Loucy (cell line): ENCODE measurements around the gene ELL2.

Experiments
- CTCF ChIP-seq: fragments of 200-600 bp; sonication (generic); conservative IDR thresholded peaks from 2 replicates; pipeline ENCODE4 v1.5.1; 2014; ENCODE audit warnings: mild to moderate bottlenecking, antibody characterized with exemption, low read length
- EZH2phosphoT487 ChIP-seq: fragments of 200-600 bp; IDR thresholded peaks from 2 replicates; pipeline ENCODE4 v1.6.1; 2018; ENCODE audit warnings: antibody characterized with exemption, mild to moderate bottlenecking, moderate library complexity, borderline replicate concordance

- TF ChIP-seq CTCF (no peak), EZH2phosphoT487 (no peak)
Observed at GRCh38 chr5:95886340-95887044, 75.2 kb downstream of the ELL2 start.
